MM.1S (cell line): Measurements from ENCODE around the gene FEZ2.

Experiments used
- DNase-seq: peaks from one replicate; pipeline ENCODE4 v3.0.0-alpha.2; 2015
- H2AFZ ChIP-seq: fragments of 300-600 bp; sonication (generic); 2 replicates; pipeline ENCODE4 v1.6.0; 2016; ENCODE audit warnings: antibody characterized with exemption, low read length
- H3F3A ChIP-seq: fragments of 300-600 bp; sonication (generic); 2 replicates; pipeline ENCODE4 v1.6.1; 2016; ENCODE audit warnings: mild to moderate bottlenecking, antibody characterized with exemption, low read length, moderate library complexity, mixed read lengths; ENCODE audit not compliant: insufficient read depth
- H3K27ac ChIP-seq: fragments of 300-600 bp; sonication (generic); 2 replicates; pipeline ENCODE4 v1.5.1; 2016; ENCODE audit warnings: mild to moderate bottlenecking, low read length
- H3K27me3 ChIP-seq: fragments of 300-600 bp; sonication (generic); replicated peaks from 2 replicates; pipeline ENCODE4 v1.6.0; 2016; ENCODE audit warnings: low read length; ENCODE audit not compliant: insufficient read depth
- H3K36me3 ChIP-seq: fragments of 300-600 bp; sonication (generic); replicated peaks from 2 replicates; pipeline ENCODE4 v1.6.1; 2016; ENCODE audit warnings: mild to moderate bottlenecking, low read length, mixed read lengths; ENCODE audit not compliant: insufficient read depth
- H3K4me1 ChIP-seq: fragments of 300-600 bp; sonication (generic); 2 replicates; pipeline ENCODE4 v1.6.1; 2016; ENCODE audit warnings: low read length, mixed read lengths
- H3K4me2 ChIP-seq: fragments of 300-600 bp; sonication (generic); 2 replicates; pipeline ENCODE4 v1.6.0; 2016; ENCODE audit warnings: low read depth, low read length
- H3K4me3 ChIP-seq: fragments of 300-600 bp; sonication (generic); 2 replicates; pipeline ENCODE4 v1.5.1; 2016; ENCODE audit warnings: low read length, mixed read lengths
- H3K79me2 ChIP-seq: fragments of 300-600 bp; sonication (generic); 2 replicates; pipeline ENCODE4 v1.6.1; 2016; ENCODE audit warnings: mixed run types, low read length, mixed read lengths
- H3K9ac ChIP-seq: fragments of 300-600 bp; sonication (generic); 2 replicates; pipeline ENCODE4 v1.6.1; 2016; ENCODE audit warnings: low read length, mixed read lengths
- H3K9me2 ChIP-seq: fragments of 300-600 bp; sonication (generic); replicated peaks from 2 replicates; pipeline ENCODE4 v1.6.1; 2016; ENCODE audit warnings: mild to moderate bottlenecking, low read length, mixed read lengths; ENCODE audit not compliant: insufficient read depth
- H3K9me3 ChIP-seq: fragments of 300-600 bp; sonication (generic); replicated peaks from 2 replicates; pipeline ENCODE4 v1.6.1; 2016; ENCODE audit warnings: mild to moderate bottlenecking, low read length, mixed read lengths; ENCODE audit not compliant: insufficient read depth
- H4K20me1 ChIP-seq: fragments of 300-600 bp; sonication (generic); 2 replicates; pipeline ENCODE4 v1.6.1; 2016; ENCODE audit warnings: mild to moderate bottlenecking, low read length, moderate library complexity, mixed read lengths; ENCODE audit not compliant: insufficient read depth
- CTCF ChIP-seq: fragments of 300-600 bp; sonication (generic); IDR thresholded peaks from 2 replicates; pipeline ENCODE4 v1.5.1; 2016; ENCODE audit warnings: antibody characterized with exemption, low read length, mixed read lengths
- EZH2 ChIP-seq: fragments of 300-600 bp; sonication (generic); optimal IDR thresholded peaks from 2 replicates; pipeline ENCODE3; 2017; ENCODE audit warnings: low read depth, mild to moderate bottlenecking, antibody characterized with exemption, low read length, mixed read lengths
- EZH2phosphoT487 ChIP-seq: fragments of 300-600 bp; sonication (generic); IDR thresholded peaks from 2 replicates; pipeline ENCODE4 v1.6.1; 2018; ENCODE audit warnings: antibody characterized with exemption, low read length

Gene FEZ2

GRCh38 chr2:36541891-36542595 is 55.9 kb downstream of the FEZ2 start:
- peaks cover 7% of the 10 kb centered on the region; the same call in 1 of the 2 replicates for H3F3A ChIP-seq
- DNase-seq: no peak
- H3K4me2 ChIP-seq: no peak overlapping the region
- H3K4me1 ChIP-seq: peaks cover 16% of the 10 kb centered on the region
- no peaks in the 10 kb centered on the region for H3K79me2 ChIP-seq
- no peak overlapping the region for H3K27ac ChIP-seq
- H4K20me1 ChIP-seq: no peaks in the 10 kb centered on the region
- H3K4me3 ChIP-seq: no peak overlapping the region
- TF ChIP-seq EZH2 (no peak), EZH2phosphoT487 (no peak), CTCF (no peak)
- no peak overlapping the region for H3K9ac ChIP-seq
- no peaks in the 10 kb centered on the region for H3K27me3 ChIP-seq
- H3K36me3 ChIP-seq: no peaks in the 10 kb centered on the region
- no peak overlapping the region for H2AFZ ChIP-seq
- no peaks in the 10 kb centered on the region for H3K9me3 ChIP-seq
- no peaks in the 10 kb centered on the region for H3K9me2 ChIP-seq

- Histone ChIP-seq H2AFZ (no peak overlapping the region), H3K27me3 (no peaks in the 10 kb centered on the region), H3K27ac (no peak overlapping the region), H3K4me1 (peaks cover 16% of the 10 kb centered on the region), H3K4me3 (no peak overlapping the region), H3F3A (peaks cover 7% of the 10 kb centered on the region; the same call in 1 of the 2 replicates), H3K9ac (no peak overlapping the region), H3K9me3 (no peaks in the 10 kb centered on the region), H3K9me2 (no peaks in the 10 kb centered on the region), H3K79me2 (no peaks in the 10 kb centered on the region), H3K4me2 (no peak overlapping the region), H3K36me3 (no peaks in the 10 kb centered on the region), H4K20me1 (no peaks in the 10 kb centered on the region)
- DNase-seq: no peak
- TF ChIP-seq EZH2phosphoT487 (no peak), CTCF (no peak), EZH2 (no peak)
Measured at GRCh38 chr2:36540986-36541754, 56.8 kb downstream of the FEZ2 start.

DNA sequence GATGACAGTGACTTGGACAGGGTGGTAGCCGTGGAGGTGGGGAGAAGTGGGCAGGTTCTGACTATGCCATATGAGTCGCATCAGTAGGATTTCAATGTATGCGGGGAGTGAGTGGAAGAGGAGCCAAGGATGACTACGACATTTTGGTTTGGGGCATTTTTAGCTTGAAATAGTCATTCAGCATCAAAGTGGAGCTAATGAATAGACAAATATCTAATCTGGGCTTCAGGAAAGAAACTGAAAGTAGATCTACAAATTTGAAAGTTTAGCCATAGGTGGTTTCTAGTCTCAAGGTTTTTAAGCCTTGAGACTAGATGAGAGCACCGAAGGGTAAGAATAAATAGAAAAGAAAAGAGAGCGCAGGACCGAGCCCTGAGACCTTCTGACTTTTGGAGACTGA is 58.3 kb downstream of the FEZ2 start:
- peak; percentile 71 for DNase-seq
- no peaks in the 10 kb centered on the region for H3K36me3 ChIP-seq
- no peaks in the 10 kb centered on the region for H3K9me2 ChIP-seq
- no peaks in the 10 kb centered on the region for H3K27me3 ChIP-seq
- H3K79me2 ChIP-seq: no peaks in the 10 kb centered on the region
- H3K9me3 ChIP-seq: no peaks in the 10 kb centered on the region
- H3K4me3 ChIP-seq: no peak overlapping the region
- peak overlapping the region; percentile 12; the same call in 1 of the 2 replicates for H3K4me2 ChIP-seq
- TF ChIP-seq CTCF (no peak), EZH2 (no peak), EZH2phosphoT487 (no peak)
- H3K4me1 ChIP-seq: peaks cover 16% of the 10 kb centered on the region
- no peaks in the 10 kb centered on the region for H4K20me1 ChIP-seq
- no peak overlapping the region; the same call in 1 of the 2 replicates for H3K27ac ChIP-seq
- no peak overlapping the region for H3K9ac ChIP-seq
- no peak overlapping the region for H2AFZ ChIP-seq
- peaks cover 7% of the 10 kb centered on the region; the same call in 1 of the 2 replicates for H3F3A ChIP-seq
